SK-N-SH (cell line): ENCODE measurements around the gene HK3. TPM values are rescaled to one million over a fixed set of nuclear protein-coding genes. Genes with fewer than 3 reads are reported as not detected.

Source experiments
- CTCF ChIA-PET: fragments of 300-600, 350-600 bp; formaldehyde crosslinking; extraction: SDS; loops from one replicate; lab custom pipeline; 2021; lab: Yijun Ruan, JAX
- POLR2A ChIA-PET: fragments of 350-600 bp; sonication (Branson Sonifier 250); formaldehyde crosslinking; extraction: SDS; loops from one replicate; lab custom pipeline; 2020; ENCODE audit warnings: antibody characterized with exemption, inconsistent platforms; lab: Yijun Ruan, JAX
- DNase-seq: peaks from one replicate; pipeline ENCODE4 v3.0.0; 2012
- H2AFZ ChIP-seq: fragments of 200-600 bp; sonication (generic); 2 replicates; pipeline ENCODE4 v1.8.1; 2016; ENCODE audit warnings: antibody characterized with exemption, mild to moderate bottlenecking, low read depth
- H3F3A ChIP-seq: fragments of 200-600 bp; sonication (generic); replicated peaks from 2 replicates; pipeline ENCODE3; 2016; ENCODE audit warnings: antibody characterized with exemption, mild to moderate bottlenecking; ENCODE audit not compliant: insufficient read depth
- H3K27ac ChIP-seq, 2 experiments: fragments of 200-500 bp in 1 of 2; fragments of 200-600 bp in 1 of 2; sonication (Bioruptor generic) in 1 of 2; sonication (generic), shearing (Covaris generic) in 1 of 2; 2 replicates each; pipeline versions ENCODE4 v1.5.1 to v1.6.1; 2014 to 2016; ENCODE audit warnings: low read depth in 2 of 2, inconsistent platforms in 1 of 2, low read length in 1 of 2, mild to moderate bottlenecking in 1 of 2, mixed read lengths in 1 of 2
- H3K27me3 ChIP-seq: fragments of 200-600 bp; sonication (generic), shearing (Covaris generic); 2 replicates; pipeline ENCODE4 v1.6.1; 2016; ENCODE audit warnings: mixed run types; ENCODE audit not compliant: insufficient read depth
- H3K36me3 ChIP-seq, 2 experiments: fragments of 200-500 bp in 1 of 2; fragments of 200-600 bp in 1 of 2; sonication (Bioruptor generic) in 1 of 2; sonication (generic) in 1 of 2; replicated peaks in 1 of 2; 2 replicates each; pipeline versions ENCODE3 to v1.5.1; 2014 to 2016; ENCODE audit warnings: low read length in 1 of 2, mild to moderate bottlenecking in 1 of 2; ENCODE audit not compliant: insufficient read depth in 2 of 2, control insufficient read depth in 1 of 2
- H3K4me1 ChIP-seq, 2 experiments: fragments of 200-500 bp in 1 of 2; fragments of 200-600 bp in 1 of 2; sonication (Bioruptor generic) in 1 of 2; sonication (generic), shearing (Covaris generic) in 1 of 2; 2 replicates each; pipeline versions ENCODE4 v1.5.1 to v1.6.1; 2014 to 2016; ENCODE audit warnings: low read depth in 1 of 2, low read length in 1 of 2, mixed run types in 1 of 2; ENCODE audit not compliant: insufficient read depth in 2 of 2, control insufficient read depth in 1 of 2
- H3K4me2 ChIP-seq: fragments of 200-600 bp; sonication (generic), shearing (Covaris generic); 2 replicates; pipeline ENCODE4 v1.6.1; 2017; ENCODE audit warnings: mixed run types
- H3K4me3 ChIP-seq, 2 experiments: fragments of 200-500 bp in 1 of 2; fragments of 200-600 bp in 1 of 2; sonication (Bioruptor generic) in 1 of 2; sonication (generic), shearing (Covaris generic) in 1 of 2; 2 replicates each; pipeline versions ENCODE4 v1.5.1 to v1.8.1; 2014 to 2016; ENCODE audit warnings: low read depth in 2 of 2, inconsistent platforms in 1 of 2, low read length in 1 of 2, mild to moderate bottlenecking in 1 of 2, mixed read lengths in 1 of 2, moderate library complexity in 1 of 2
- H3K79me2 ChIP-seq: fragments of 200-600 bp; sonication (generic); 2 replicates; pipeline ENCODE4 v1.8.1; 2017; ENCODE audit warnings: mild to moderate bottlenecking; ENCODE audit not compliant: insufficient read depth
- H3K9ac ChIP-seq: fragments of 200-600 bp; sonication (generic); 2 replicates; pipeline ENCODE4 v1.6.1; 2017; ENCODE audit warnings: mixed run types
- H3K9me2 ChIP-seq: fragments of 200-600 bp; sonication (generic); 2 replicates; pipeline ENCODE4 v1.6.1; 2017; ENCODE audit warnings: mixed run types
- H3K9me3 ChIP-seq: fragments of 200-600 bp; sonication (generic); 2 replicates; pipeline ENCODE4 v1.6.1; 2017; ENCODE audit warnings: mixed run types, mild to moderate bottlenecking, moderate library complexity
- H4K20me1 ChIP-seq: fragments of 200-600 bp; sonication (generic); 2 replicates; pipeline ENCODE4 v1.6.1; 2017; ENCODE audit warnings: mild to moderate bottlenecking, mixed run types; ENCODE audit not compliant: insufficient read depth
- CHD2 ChIP-seq: fragments of 150-350 bp; IDR thresholded peaks from 2 replicates; pipeline ENCODE4 v1.6.1; 2018; ENCODE audit warnings: low read length; ENCODE audit not compliant: partially characterized antibody
- CTCF ChIP-seq: fragments of 200-600 bp; sonication (generic); IDR thresholded peaks from 2 replicates; pipeline ENCODE4 v1.6.1; 2017; ENCODE audit warnings: antibody characterized with exemption, mild to moderate bottlenecking, moderate library complexity
- EZH2phosphoT487 ChIP-seq: fragments of 200-600 bp; sonication (generic); IDR thresholded peaks from 2 replicates; pipeline ENCODE4 v1.6.1; 2017; ENCODE audit warnings: low read depth, mixed run types, mild to moderate bottlenecking, antibody characterized with exemption, moderate library complexity, borderline replicate concordance
- GATA2 ChIP-seq: sonication (generic); formaldehyde crosslinking; IDR thresholded peaks from 2 replicates; pipeline ENCODE4 v1.5.0; 2020; ENCODE audit warnings: mild to moderate bottlenecking, missing genetic modification reagents
- JUND ChIP-seq: IDR thresholded peaks from 2 replicates; pipeline ENCODE4 v1.4.0; 2012
- MAX ChIP-seq: IDR thresholded peaks from 2 replicates; pipeline ENCODE4 v1.4.0; 2012; ENCODE audit warnings: low read depth
- MXI1 ChIP-seq: IDR thresholded peaks from 2 replicates; pipeline ENCODE4 v1.6.1; 2012; ENCODE audit warnings: mild to moderate bottlenecking, low read depth, low read length, improper control_type of control experiment
- NFIC ChIP-seq: IDR thresholded peaks from 2 replicates; pipeline ENCODE4 v1.4.0; 2012; ENCODE audit warnings: borderline replicate concordance
- PBX3 ChIP-seq: IDR thresholded peaks from 2 replicates; pipeline ENCODE4; 2012
- RAD21 ChIP-seq: IDR thresholded peaks from 2 replicates; pipeline ENCODE4 v1.6.1; 2012; ENCODE audit warnings: mild to moderate bottlenecking, low read length
- REST ChIP-seq: IDR thresholded peaks from 2 replicates; pipeline ENCODE4 v1.6.1; 2012; ENCODE audit warnings: mild to moderate bottlenecking, low read depth, low read length, moderate library complexity
- RXRA ChIP-seq: IDR thresholded peaks from 2 replicates; pipeline ENCODE4 v1.4.0; 2012; ENCODE audit warnings: low read depth, mild to moderate bottlenecking, borderline replicate concordance
- SIN3A ChIP-seq: IDR thresholded peaks from 2 replicates; pipeline ENCODE4 v1.6.1; 2012; ENCODE audit warnings: low read depth, mild to moderate bottlenecking, low read length, moderate library complexity, borderline replicate concordance
- SMC3 ChIP-seq: IDR thresholded peaks from 2 replicates; pipeline ENCODE4 v1.6.1; 2012; ENCODE audit warnings: low read depth, low read length, improper control_type of control experiment
- TAF1 ChIP-seq: IDR thresholded peaks from 2 replicates; pipeline ENCODE4 v1.6.1; 2012; ENCODE audit warnings: low read depth, mild to moderate bottlenecking, low read length, moderate library complexity, borderline replicate concordance
- TCF12 ChIP-seq: IDR thresholded peaks from 2 replicates; pipeline ENCODE4 v1.4.0; 2012
- TEAD4 ChIP-seq: IDR thresholded peaks from 2 replicates; pipeline ENCODE4 v1.4.0; 2012; ENCODE audit warnings: mild to moderate bottlenecking, borderline replicate concordance; ENCODE audit not compliant: insufficient read depth
- USF2 ChIP-seq: fragments of 150-350 bp; IDR thresholded peaks from 2 replicates; pipeline ENCODE4 v1.6.1; 2017; ENCODE audit warnings: antibody characterized with exemption, low read length, low read depth, borderline replicate concordance
- ZBTB33 ChIP-seq: IDR thresholded peaks from 2 replicates; pipeline ENCODE4 v1.4.0; 2012; ENCODE audit warnings: low read depth, borderline replicate concordance
- WGBS: methylation state at CpG from one replicate; pipeline ENCODE4 v1.1.6; 2017; ENCODE audit warnings: low lambda C conversion rate; 5-methylcytosine and 5-hydroxymethylcytosine counted together
- polyA plus RNA-seq, 3 experiments: library from polyadenylated mRNA; depleted of rRNA; stranded (reverse); fragments of >200 nt; gene quantifications; 2 replicates each; pipeline ENCODE4 v1.2.3, GENCODE V29; 2012

The HK3 gene
- polyA plus RNA-seq, 1 of the 3 experiments (the other 2 are of a cell fraction), result 0.02 TPM

GRCh38 chr5:176908675-176909368, 9.7 kb upstream of the HK3 start:
- Histone ChIP-seq H3K4me1 (no peaks in the 10 kb centered on the region; a peak in 1 of 4 replicates), H3K4me2 (no peak overlapping the region), H3K9ac (no peak overlapping the region), H3K27ac (no peak overlapping the region), H3K4me3 (no peak overlapping the region), H3F3A (no peaks in the 10 kb centered on the region), H3K36me3 (peaks cover 55 to 57% of the 10 kb centered on the region in 2 experiments), H2AFZ (no peak overlapping the region), H4K20me1 (no peaks in the 10 kb centered on the region), H3K27me3 (no peaks in the 10 kb centered on the region), H3K9me2 (no peaks in the 10 kb centered on the region), H3K9me3 (no peaks in the 10 kb centered on the region), H3K79me2 (no peaks in the 10 kb centered on the region; the same call in 1 of the 2 replicates)
- WGBS, result 99% methylated on average over 5 of the region's 5 CpGs
- TF ChIP-seq EZH2phosphoT487, result no peak
- no peak for TF ChIP-seq MAX
- no peak for TF ChIP-seq RXRA
- no peak for TF ChIP-seq ZBTB33
- TF ChIP-seq RAD21, result no peak
- no peak for TF ChIP-seq CHD2
- no peak for TF ChIP-seq NFIC
- TF ChIP-seq GATA2, result no peak
- no peak for TF ChIP-seq TAF1
- TF ChIP-seq SMC3, result no peak
- TF ChIP-seq MXI1, result no peak
- no peak for TF ChIP-seq REST
- no peak for TF ChIP-seq TEAD4
- no peak for TF ChIP-seq JUND
- no peak for TF ChIP-seq USF2
- no peak for TF ChIP-seq CTCF
- no peak for TF ChIP-seq TCF12
- no peak for TF ChIP-seq PBX3
- TF ChIP-seq SIN3A, result no peak
- no peak for DNase-seq
- POLR2A ChIA-PET, result no interaction called here
- CTCF ChIA-PET, result interaction anchor here (0.5 to 1.9 kb wide), 8 partner anchors 8 to 248 kb away, joined by 3 to 5 read pairs (median 4); partner anchors contain the start of gene HK3
